Liver (tissue), 9 donors: Measurements from ENCODE around the gene KIF3C. TPM values are rescaled to one million over a fixed set of nuclear protein-coding genes. Genes with fewer than 3 reads are reported as not detected.
"Not testable (repeated sequence)": the region's sequence is repeated elsewhere in the genome, so short reads cannot be mapped to it uniquely, and the experiment has no call there.

Experiments
- DNase-seq: peaks from one replicate; pipeline ENCODE4 v3.0.0-alpha.2; 2017; ENCODE audit warnings: low spot score
- H3K27ac ChIP-seq, 2 donors: one replicate each; pipeline ENCODE4 v1.7.0; 2013; ENCODE audit warnings: inconsistent platforms in 2 of 2, low read length in 2 of 2, control low read depth in 1 of 2, low read depth in 1 of 2, mild to moderate bottlenecking in 1 of 2
- H3K27me3 ChIP-seq, 4 donors: one replicate each; pipeline versions ENCODE4 v1.6.1 to v1.7.0; 2013; ENCODE audit warnings: low read length in 3 of 4, inconsistent platforms in 1 of 4, mild to moderate bottlenecking in 1 of 4, moderate library complexity in 1 of 4; ENCODE audit not compliant: control insufficient read depth in 4 of 4, insufficient read depth in 4 of 4
- H3K36me3 ChIP-seq, 4 donors: one replicate each; pipeline versions ENCODE4 v1.6.1 to v1.7.0; 2013; ENCODE audit warnings: low read length in 3 of 4, mild to moderate bottlenecking in 3 of 4, low read depth in 1 of 4, moderate library complexity in 1 of 4; ENCODE audit not compliant: control insufficient read depth in 4 of 4, insufficient read depth in 3 of 4
- H3K4me1 ChIP-seq, 4 donors: one replicate each; pipeline versions ENCODE4 v1.6.1 to v1.7.0; 2013; ENCODE audit warnings: low read length in 3 of 4, mild to moderate bottlenecking in 3 of 4, moderate library complexity in 1 of 4; ENCODE audit not compliant: control insufficient read depth in 4 of 4, insufficient read depth in 4 of 4
- H3K4me3 ChIP-seq, 3 donors: one replicate each; pipeline versions ENCODE4 v1.6.1 to v1.7.0; 2013; ENCODE audit warnings: low read length in 3 of 3, control low read depth in 1 of 3, low read depth in 1 of 3, mild to moderate bottlenecking in 1 of 3
- H3K9ac ChIP-seq, 2 donors: one replicate each; pipeline ENCODE4 v1.7.0; 2013; ENCODE audit warnings: low read length in 2 of 2, mild to moderate bottlenecking in 2 of 2, moderate library complexity in 2 of 2, control low read depth in 1 of 2, low read depth in 1 of 2
- H3K9me3 ChIP-seq, 4 donors: one replicate each; pipeline versions ENCODE4 v1.6.1 to v1.7.0; 2013; ENCODE audit warnings: low read length in 3 of 4; ENCODE audit not compliant: control insufficient read depth in 4 of 4
- ATF3 ChIP-seq: IDR thresholded peaks from 2 replicates; pipeline ENCODE4 v1.6.1; 2016; ENCODE audit warnings: antibody characterized with exemption
- CTCF ChIP-seq: fragments of 150-350 bp; IDR thresholded peaks from 2 replicates; pipeline ENCODE4 v1.5.1; 2017; ENCODE audit warnings: improper control_type of control experiment, low read depth, low read length; ENCODE audit not compliant: missing input control
- EGR1 ChIP-seq, 2 donors: IDR thresholded peaks; 2 replicates each; pipeline ENCODE4 v1.6.1; 2016 to 2018; ENCODE audit warnings: antibody characterized with exemption in 2 of 2, low read depth in 2 of 2
- FOXA2 ChIP-seq: IDR thresholded peaks from 2 replicates; pipeline ENCODE4 v1.6.1; 2016; ENCODE audit warnings: antibody characterized with exemption
- GABPA ChIP-seq, 2 donors: IDR thresholded peaks in 1 of 2; conservative IDR thresholded peaks in 1 of 2; 2 replicates each; pipeline ENCODE4 v1.6.1; 2016; ENCODE audit warnings: antibody characterized with exemption in 2 of 2, mild to moderate bottlenecking in 1 of 2, moderate library complexity in 1 of 2
- HNF4G ChIP-seq: IDR thresholded peaks from 2 replicates; pipeline ENCODE4 v1.6.1; 2016; ENCODE audit warnings: antibody characterized with exemption
- JUND ChIP-seq, 2 donors: IDR thresholded peaks; 2 replicates each; pipeline ENCODE4 v1.6.1; 2016; ENCODE audit warnings: antibody characterized with exemption in 2 of 2
- MAX ChIP-seq: IDR thresholded peaks from 2 replicates; pipeline ENCODE4 v1.6.1; 2016; ENCODE audit warnings: antibody characterized with exemption
- NR2F2 ChIP-seq: IDR thresholded peaks from 2 replicates; pipeline ENCODE4 v1.6.1; 2016; ENCODE audit warnings: antibody characterized with exemption
- RAD21 ChIP-seq, 2 donors: IDR thresholded peaks; 2 replicates each; pipeline ENCODE4 v1.6.1; 2016; ENCODE audit warnings: antibody characterized with exemption in 2 of 2, mild to moderate bottlenecking in 2 of 2
- REST ChIP-seq: IDR thresholded peaks from 2 replicates; pipeline ENCODE4 v1.6.1; 2016; ENCODE audit warnings: antibody characterized with exemption, mild to moderate bottlenecking
- RXRA ChIP-seq, 2 donors: IDR thresholded peaks; 2 replicates each; pipeline ENCODE4 v1.6.1; 2017 to 2018; ENCODE audit warnings: antibody characterized with exemption in 2 of 2, mild to moderate bottlenecking in 1 of 2
- SP1 ChIP-seq: IDR thresholded peaks from 2 replicates; pipeline ENCODE4 v1.6.1; 2018; ENCODE audit warnings: antibody characterized with exemption, mild to moderate bottlenecking
- TAF1 ChIP-seq: conservative IDR thresholded peaks from 2 replicates; pipeline ENCODE4 v1.6.1; 2016; ENCODE audit warnings: antibody characterized with exemption, mild to moderate bottlenecking
- YY1 ChIP-seq: IDR thresholded peaks from 2 replicates; pipeline ENCODE4 v1.6.1; 2016; ENCODE audit warnings: antibody characterized with exemption, mild to moderate bottlenecking
- ZBTB33 ChIP-seq: IDR thresholded peaks from 2 replicates; pipeline ENCODE4 v1.6.1; 2016; ENCODE audit warnings: antibody characterized with exemption
- whole genome bisulfite sequencing: extraction: QIAGEN DNeasy Blood & Tissue Kit; methylation state at CpG from one replicate; pipeline ENCODE4 v1.1.7; 2013; 5-methylcytosine and 5-hydroxymethylcytosine counted together
- polyA plus RNA-seq, 2 donors: library from polyadenylated mRNA; stranded (reverse) in 1 of 2; unstranded in 1 of 2; fragments of 200-250 nt in 1 of 2; fragments of >200 nt in 1 of 2; fragmentation: Nextera tagmentation in 1 of 2; extraction: Ambion mirVana in 1 of 2; gene quantifications; one replicate each; pipeline versions ENCODE4 v1.2.1 to v1.2.3, GENCODE V29; 2013 to 2015
- total RNA-seq, 2 donors: library from RNA; depleted of rRNA; stranded (reverse); fragments of >200 nt; gene quantifications; one replicate each; pipeline ENCODE4 v1.2.3, GENCODE V29; 2014
- donor health status: healthy.
- donor health status: healthy.
- donor health status: healthy.
- donor health status: healthy.
- donor health status: healthy.

KIF3C gene
- total and polyA plus RNA-seq, 4 donors, result 0.26 to 0.93 (median 0.67) TPM

GRCh38 chr2:25912851-25913695 lies 69.2 kb downstream of the KIF3C start:
- H3K9me3 ChIP-seq, result no peaks in the 10 kb centered on the region
- H3K4me3 ChIP-seq, result no peak overlapping the region
- H3K27me3 ChIP-seq, result no peaks in the 10 kb centered on the region
- H3K36me3 ChIP-seq, result no peaks in the 10 kb centered on the region
- TF ChIP-seq REST (no peak), FOXA2 (no peak), RXRA (IDR thresholded peaks at IDR 0.05) (no peak), SP1 (no peak), ATF3 (no peak), TAF1 (no peak), EGR1 (IDR thresholded peaks at IDR 0.05; ENCODE audit: low read depth in 2 of 2) (no peak), CTCF (no peak), MAX (no peak), ZBTB33 (no peak), YY1 (no peak), NR2F2 (no peak), RAD21 (IDR thresholded peaks at IDR 0.05) (no peak), JUND (IDR thresholded peaks at IDR 0.05) (no peak), HNF4G (no peak), GABPA (IDR thresholded peaks at IDR 0.05 in 1 of 2, conservative IDR thresholded peaks at IDR 0.05 in 1 of 2) (no peak)
- no peak for DNase-seq
- no peak overlapping the region for H3K27ac ChIP-seq
- 30% methylated on average over 10 of the region's 10 CpGs for WGBS
- no peaks in the 10 kb centered on the region for H3K4me1 ChIP-seq
- H3K9ac ChIP-seq, result no peak overlapping the region

GRCh38 chr2:25909574-25909973 lies 72.7 kb downstream of the KIF3C start:
- WGBS, result 66% methylated on average over 5 of the region's 5 CpGs
- H3K9ac ChIP-seq, H3K27ac ChIP-seq, H3K9me3 ChIP-seq, H3K4me3 ChIP-seq, H3K27me3 ChIP-seq, H3K36me3 ChIP-seq, H3K4me1 ChIP-seq, DNase-seq: not testable (repeated sequence)
